Stimulated activated CD4-positive, alpha-beta T cell treated with anti-CD3 and anti-CD28 coated beads, Interleukin-15, amount 100 ng/mL, for 48 hours (primary cell): ENCODE measurements around the gene GHDC.

ENCODE experiments used
- DNase-seq, 2 donors: peaks; one replicate each; pipeline ENCODE4 v3.0.0-alpha.2; 2020; ENCODE audit warnings: low read depth in 2 of 2

The GHDC gene

GRCh38 chr17:42182927-42183734, 11.2 kb downstream of the GHDC start:
- no peak for DNase-seq

- DNase-seq, result no peak
Observed at GRCh38 chr17:42181851-42182207, 12.5 kb downstream of the GHDC start.

- DNase-seq, result peak; percentile 85 to 89
Observed at GRCh38 chr17:42180922-42181850, 13.1 kb downstream of the GHDC start, which contains the start of gene KCNH4. TSS of gene KCNH4 (minus strand) at chr17:42181142. CDS start at chr17:42180945, 197 bp downstream.

- DNase-seq, result no peak
Observed at GRCh38 chr17:42180411-42180921, 13.8 kb downstream of the GHDC start.

- DNase-seq, result no peak
Observed at GRCh38 chr17:42179911-42180410, 14.3 kb downstream of the GHDC start.

GRCh38 chr17:42179335-42179734, 15.0 kb downstream of the GHDC start:
- DNase-seq, result no peak

GRCh38 chr17:42178817-42179216, 15.5 kb downstream of the GHDC start:
- DNase-seq, result no peak

GRCh38 chr17:42177684-42178083, 16.6 kb downstream of the GHDC start:
- DNase-seq, result no peak

GRCh38 chr17:42174126-42174783, 20.0 kb downstream of the GHDC start:
- no peak for DNase-seq

GRCh38 chr17:42171831-42172230, 22.5 kb downstream of the GHDC start:
- no peak for DNase-seq

- DNase-seq, result no peak
Observed at GRCh38 chr17:42169351-42169750, 24.9 kb downstream of the GHDC start.

- no peak for DNase-seq
Observed at GRCh38 chr17:42167807-42168206, 26.5 kb downstream of the GHDC start.

GRCh38 chr17:42166196-42166763, 28.0 kb downstream of the GHDC start:
- DNase-seq, result no peak

- DNase-seq, result no peak
Observed at GRCh38 chr17:42165751-42166150, 28.5 kb downstream of the GHDC start.

- no peak for DNase-seq
Observed at GRCh38 chr17:42163696-42164407, 30.4 kb downstream of the GHDC start.

GRCh38 chr17:42163113-42163512, 31.2 kb downstream of the GHDC start:
- peak in 1 of 2 donors; percentile 49 for DNase-seq

GRCh38 chr17:42160531-42160910, 33.8 kb downstream of the GHDC start:
- DNase-seq, result no peak

- DNase-seq, result no peak
Observed at GRCh38 chr17:42159796-42160530, 34.3 kb downstream of the GHDC start.

- DNase-seq, result no peak
Observed at GRCh38 chr17:42155614-42156045, 38.7 kb downstream of the GHDC start.
